Spleen (tissue), 7 donors: ENCODE measurements around the gene NUDT17.

ENCODE experiments used
- POLR2A ChIP-seq, 3 donors: fragments of 450-650 bp; IDR thresholded peaks; one replicate each; pipeline ENCODE4 v1.5.1; 2017; ENCODE audit warnings: antibody characterized with exemption in 3 of 3, mild to moderate bottlenecking in 1 of 3
- POLR2AphosphoS5 ChIP-seq, 3 donors: sonication (generic); formaldehyde crosslinking; IDR thresholded peaks; one replicate each; pipeline ENCODE4 v1.5.1; 2017; ENCODE audit warnings: antibody characterized with exemption in 3 of 3
- TF ChIP-seq, protein P1 (sequence below), 11 experiments: fragments of 200-600 bp in 7 of 11; fragments of 450-650 bp in 4 of 11; sonication (generic) in 4 of 11; IDR thresholded peaks in 8 of 11; conservative IDR thresholded peaks in 3 of 11; 1 replicate in 7 of 11; 2 replicates in 4 of 11; pipeline versions ENCODE4 v1.4.0 to v1.8.0; 2016 to 2021; ENCODE audit warnings: antibody characterized with exemption in 11 of 11, inconsistent platforms in 4 of 11, mild to moderate bottlenecking in 1 of 11
- donor health status: DM: no; HTN: no; CAD: no; lungs with moderate emphysema.
- donor health status: DM: no; HTN: no; CAD: no.
- donor health status: DM: no; HTN: no; CAD: no.

GRCh38 chr1:145847827-145848226 lies 2.4 kb downstream of the NUDT17 start:
- TF ChIP-seq POLR2A (IDR thresholded peaks at IDR 0.05), result no peak
- TF ChIP-seq, protein P1, sequence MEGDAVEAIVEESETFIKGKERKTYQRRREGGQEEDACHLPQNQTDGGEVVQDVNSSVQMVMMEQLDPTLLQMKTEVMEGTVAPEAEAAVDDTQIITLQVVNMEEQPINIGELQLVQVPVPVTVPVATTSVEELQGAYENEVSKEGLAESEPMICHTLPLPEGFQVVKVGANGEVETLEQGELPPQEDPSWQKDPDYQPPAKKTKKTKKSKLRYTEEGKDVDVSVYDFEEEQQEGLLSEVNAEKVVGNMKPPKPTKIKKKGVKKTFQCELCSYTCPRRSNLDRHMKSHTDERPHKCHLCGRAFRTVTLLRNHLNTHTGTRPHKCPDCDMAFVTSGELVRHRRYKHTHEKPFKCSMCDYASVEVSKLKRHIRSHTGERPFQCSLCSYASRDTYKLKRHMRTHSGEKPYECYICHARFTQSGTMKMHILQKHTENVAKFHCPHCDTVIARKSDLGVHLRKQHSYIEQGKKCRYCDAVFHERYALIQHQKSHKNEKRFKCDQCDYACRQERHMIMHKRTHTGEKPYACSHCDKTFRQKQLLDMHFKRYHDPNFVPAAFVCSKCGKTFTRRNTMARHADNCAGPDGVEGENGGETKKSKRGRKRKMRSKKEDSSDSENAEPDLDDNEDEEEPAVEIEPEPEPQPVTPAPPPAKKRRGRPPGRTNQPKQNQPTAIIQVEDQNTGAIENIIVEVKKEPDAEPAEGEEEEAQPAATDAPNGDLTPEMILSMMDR (IDR thresholded peaks at IDR 0.05 in 8 of 11, conservative IDR thresholded peaks at IDR 0.05 in 3 of 11), result no peak
- no peak for TF ChIP-seq POLR2AphosphoS5 (IDR thresholded peaks at IDR 0.05)
